PFSK-1 (cell line): Measurements from ENCODE around the gene TTLL5.

Experiments used
- FOXP2 ChIP-seq: optimal IDR thresholded peaks from 2 replicates; pipeline ENCODE3; 2011; ENCODE audit warnings: borderline replicate concordance, control low read depth, inconsistent platforms; ENCODE audit not compliant: insufficient read depth; ENCODE audit errors: extremely low read length, extremely low read depth
- POLR2AphosphoS5 ChIP-seq: IDR thresholded peaks from 2 replicates; pipeline ENCODE4 v1.6.1; 2012; ENCODE audit warnings: low read depth, mild to moderate bottlenecking, control low read depth, low read length, moderate library complexity
- SIN3A ChIP-seq: IDR thresholded peaks from 2 replicates; pipeline ENCODE4 v1.6.1; 2012; ENCODE audit warnings: mild to moderate bottlenecking, low read length, moderate library complexity, borderline replicate concordance; ENCODE audit not compliant: insufficient read depth
- TAF1 ChIP-seq: IDR thresholded peaks from 2 replicates; pipeline ENCODE4 v1.6.1; 2012; ENCODE audit warnings: low read length, control low read depth, borderline replicate concordance; ENCODE audit not compliant: insufficient read depth
- TF ChIP-seq, protein P1 (sequence below), 2 experiments: IDR thresholded peaks; 2 replicates each; pipeline versions ENCODE4 v1.6.1 to v1.8.0; 2011 to 2012; ENCODE audit warnings: low read depth in 2 of 2, low read length in 2 of 2, control low read depth in 1 of 2, inconsistent platforms in 1 of 2, mild to moderate bottlenecking in 1 of 2, moderate library complexity in 1 of 2; ENCODE audit not compliant: insufficient read depth in 1 of 2

TTLL5 gene

GRCh38 chr14:75913183-75913582, 252.1 kb downstream of the TTLL5 start:
- TF ChIP-seq FOXP2 (no peak), TAF1 (no peak), POLR2AphosphoS5 (no peak), SIN3A (no peak)
- TF ChIP-seq, protein P1, sequence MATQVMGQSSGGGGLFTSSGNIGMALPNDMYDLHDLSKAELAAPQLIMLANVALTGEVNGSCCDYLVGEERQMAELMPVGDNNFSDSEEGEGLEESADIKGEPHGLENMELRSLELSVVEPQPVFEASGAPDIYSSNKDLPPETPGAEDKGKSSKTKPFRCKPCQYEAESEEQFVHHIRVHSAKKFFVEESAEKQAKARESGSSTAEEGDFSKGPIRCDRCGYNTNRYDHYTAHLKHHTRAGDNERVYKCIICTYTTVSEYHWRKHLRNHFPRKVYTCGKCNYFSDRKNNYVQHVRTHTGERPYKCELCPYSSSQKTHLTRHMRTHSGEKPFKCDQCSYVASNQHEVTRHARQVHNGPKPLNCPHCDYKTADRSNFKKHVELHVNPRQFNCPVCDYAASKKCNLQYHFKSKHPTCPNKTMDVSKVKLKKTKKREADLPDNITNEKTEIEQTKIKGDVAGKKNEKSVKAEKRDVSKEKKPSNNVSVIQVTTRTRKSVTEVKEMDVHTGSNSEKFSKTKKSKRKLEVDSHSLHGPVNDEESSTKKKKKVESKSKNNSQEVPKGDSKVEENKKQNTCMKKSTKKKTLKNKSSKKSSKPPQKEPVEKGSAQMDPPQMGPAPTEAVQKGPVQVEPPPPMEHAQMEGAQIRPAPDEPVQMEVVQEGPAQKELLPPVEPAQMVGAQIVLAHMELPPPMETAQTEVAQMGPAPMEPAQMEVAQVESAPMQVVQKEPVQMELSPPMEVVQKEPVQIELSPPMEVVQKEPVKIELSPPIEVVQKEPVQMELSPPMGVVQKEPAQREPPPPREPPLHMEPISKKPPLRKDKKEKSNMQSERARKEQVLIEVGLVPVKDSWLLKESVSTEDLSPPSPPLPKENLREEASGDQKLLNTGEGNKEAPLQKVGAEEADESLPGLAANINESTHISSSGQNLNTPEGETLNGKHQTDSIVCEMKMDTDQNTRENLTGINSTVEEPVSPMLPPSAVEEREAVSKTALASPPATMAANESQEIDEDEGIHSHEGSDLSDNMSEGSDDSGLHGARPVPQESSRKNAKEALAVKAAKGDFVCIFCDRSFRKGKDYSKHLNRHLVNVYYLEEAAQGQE (IDR thresholded peaks at IDR 0.05; ENCODE audit: insufficient read depth in 1 of 2, low read depth in 2 of 2, low read length in 2 of 2): no peak

DNA sequence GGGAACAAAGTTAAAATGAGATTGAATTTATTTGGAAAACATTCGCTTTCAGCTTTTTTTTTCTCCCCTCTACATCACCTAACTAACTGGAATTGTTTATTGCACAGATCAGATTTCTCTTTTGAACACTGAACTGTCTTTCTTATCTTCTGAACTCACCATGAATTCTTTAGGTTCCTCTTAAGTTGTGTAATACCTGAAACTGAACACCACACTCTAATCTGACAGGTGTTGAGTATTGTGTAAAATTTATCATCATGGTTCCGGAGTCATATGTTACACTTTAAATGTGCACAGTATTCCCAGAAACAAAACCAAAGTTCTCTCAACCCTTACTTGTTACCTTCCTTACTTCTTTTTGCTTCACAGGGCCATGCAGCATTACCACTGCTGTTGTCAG, 254.0 kb downstream of the TTLL5 start:
- no peak for TF ChIP-seq SIN3A
- TF ChIP-seq, protein P1 (IDR thresholded peaks at IDR 0.05; ENCODE audit: insufficient read depth in 1 of 2, low read depth in 2 of 2, low read length in 2 of 2): no peak
- TF ChIP-seq TAF1: no peak
- TF ChIP-seq POLR2AphosphoS5: no peak

GRCh38 chr14:75917322-75917945, 256.4 kb downstream of the TTLL5 start:
- TF ChIP-seq FOXP2 (no peak), TAF1 (no peak), SIN3A (no peak), POLR2AphosphoS5 (no peak)
- TF ChIP-seq, protein P1 (IDR thresholded peaks at IDR 0.05; ENCODE audit: insufficient read depth in 1 of 2, low read depth in 2 of 2, low read length in 2 of 2): no peak

- TF ChIP-seq TAF1: no peak
- TF ChIP-seq SIN3A: no peak
- TF ChIP-seq, protein P1 (IDR thresholded peaks at IDR 0.05; ENCODE audit: insufficient read depth in 1 of 2, low read depth in 2 of 2, low read length in 2 of 2): no peak
- no peak for TF ChIP-seq FOXP2
- no peak for TF ChIP-seq POLR2AphosphoS5
These were observed 256.9 kb downstream of the TTLL5 start for GRCh38 chr14:75917946-75918335.

DNA sequence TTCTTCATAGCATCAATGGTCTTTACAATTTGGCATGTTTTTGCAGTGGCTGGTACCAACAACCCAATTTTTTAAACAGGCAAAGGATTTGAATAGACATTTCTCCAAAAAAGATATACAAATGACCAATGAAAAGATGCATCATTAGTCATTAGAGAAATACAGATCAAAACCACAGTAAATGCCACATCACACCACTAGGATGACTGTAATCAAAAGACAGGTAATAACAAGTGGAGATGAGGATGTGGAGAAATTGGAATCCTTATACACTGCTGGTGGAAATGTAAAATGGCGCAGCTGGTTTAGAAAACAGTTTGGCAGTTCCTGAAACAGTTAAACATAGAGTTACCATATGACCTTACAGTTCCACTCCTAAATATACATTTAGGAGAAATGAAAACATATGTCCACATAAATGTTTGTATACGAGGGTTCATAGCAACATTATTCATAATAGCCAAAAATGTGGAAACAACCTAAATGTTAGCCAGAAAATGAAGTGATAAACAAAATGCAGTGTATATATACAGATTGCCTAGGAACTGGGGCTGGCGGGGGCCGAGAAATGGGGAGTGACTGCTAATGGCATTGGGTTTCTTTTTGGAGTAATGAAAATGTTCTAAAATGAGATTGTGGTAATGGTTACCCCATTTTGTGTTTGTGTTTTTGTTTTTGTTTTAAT, 265.5 kb downstream of the TTLL5 start:
- TF ChIP-seq FOXP2 (no peak), TAF1 (no peak), SIN3A (no peak), POLR2AphosphoS5 (no peak)
- TF ChIP-seq, protein P1 (IDR thresholded peaks at IDR 0.05; ENCODE audit: insufficient read depth in 1 of 2, low read depth in 2 of 2, low read length in 2 of 2): no peak
